Posterior vena cava (tissue), 2 donors: Measurements from ENCODE around the gene PCSK5. TPM values are rescaled to one million over a fixed set of nuclear protein-coding genes. Genes with fewer than 3 reads are reported as not detected.

Source experiments
- DNase-seq: peaks from one replicate; pipeline ENCODE4 v3.0.0-alpha.2; 2020; ENCODE audit warnings: low spot score
- intact Hi-C, 2 donors: fragments of 100-400 bp; cut with DNase I; formaldehyde crosslinking; loops; one replicate each; pipeline versions ENCODE4 v1.14.1 to v1.14.2; 2022 to 2023
- total RNA-seq, 2 donors: library from RNA; stranded (reverse); fragmentation: NEBNext Ultra II Directional; extraction: Animal tissue kit (Norgen Biotek cat#: 25700); gene quantifications; one replicate each; pipeline ENCODE4 v1.2.1, GENCODE V29; 2021
- donor health status: DM: yes; HTN: yes; CAD: no.
- donor health status: DM: yes; HTN: yes; CAD: no.

PCSK5 gene
- total RNA-seq, 2 donors from 2014 or later: 67.9 to 84.2 TPM

GRCh38 chr9:76405340-76405739 lies 514.9 kb downstream of the PCSK5 start:
- intact Hi-C loops: no loop called here
- no peak for DNase-seq

GRCh38 chr9:76405868-76406267 lies 515.4 kb downstream of the PCSK5 start:
- intact Hi-C loops: no loop called here
- DNase-seq: no peak
